PC-3 (cell line): ENCODE results near the gene OR56A1. TPM values are rescaled to one million over a fixed set of nuclear protein-coding genes. Genes with fewer than 3 reads are reported as not detected.
A peak's percentile ranks its signal among the peaks of the same experiment; 100 is the strongest.

Experiments used
- ATAC-seq: fragments of 200-7000 bp; cut with Tn5 transposase; 2 replicates; pipeline ENCODE4 v1.9.1; 2020; ENCODE audit warnings: mild to moderate bottlenecking, moderate library complexity
- BruUV-seq: library from RNA; stranded (reverse); fragments of 400-500 nt; replicated peaks from 2 replicates; lab custom pipeline; 2021; lab: Mats Ljungman, UMichigan
- CTCF ChIA-PET: fragments of 300-600 bp; sonication (Branson Sonifier 250); formaldehyde crosslinking; loops from one replicate; lab custom pipeline; 2022; ENCODE audit warnings: antibody characterized with exemption; lab: Charles Lee
- POLR2A ChIA-PET: fragments of 300-600 bp; sonication (Branson Sonifier 250); formaldehyde crosslinking; loops from one replicate; lab custom pipeline; 2022; ENCODE audit warnings: antibody characterized with exemption; ENCODE audit not compliant: unreplicated experiment; lab: Charles Lee
- DNase-seq: peaks from one replicate; pipeline ENCODE4 v3.0.0-alpha.2; 2015
- H2AFZ ChIP-seq: fragments of 300-600 bp; sonication (generic); 2 replicates; pipeline ENCODE4 v1.6.0; 2016; ENCODE audit warnings: antibody characterized with exemption, low read length
- H3F3A ChIP-seq: fragments of 300-600 bp; sonication (generic); one replicate; pipeline ENCODE4 v1.6.0; 2017; ENCODE audit warnings: antibody characterized with exemption, low read length, control low read depth, mild to moderate bottlenecking; ENCODE audit not compliant: unreplicated experiment
- H3K27ac ChIP-seq: fragments of 300-600 bp; sonication (generic); 2 replicates; pipeline ENCODE4 v1.5.1; 2016; ENCODE audit warnings: mild to moderate bottlenecking, low read length
- H3K27me3 ChIP-seq: fragments of 300-600 bp; sonication (generic); 2 replicates; pipeline ENCODE4 v1.6.1; 2016; ENCODE audit warnings: low read length, mixed read lengths
- H3K36me3 ChIP-seq: fragments of 300-600 bp; sonication (generic); 2 replicates; pipeline ENCODE4 v1.6.1; 2016; ENCODE audit warnings: low read depth, mixed run types, low read length, mixed read lengths
- H3K4me1 ChIP-seq: fragments of 300-600 bp; sonication (generic); 2 replicates; pipeline ENCODE4 v1.5.1; 2016; ENCODE audit warnings: low read length; ENCODE audit not compliant: insufficient read depth
- H3K4me2 ChIP-seq: fragments of 300-600 bp; sonication (generic); 2 replicates; pipeline ENCODE4 v1.6.0; 2016; ENCODE audit warnings: low read length
- H3K4me3 ChIP-seq: fragments of 300-600 bp; sonication (generic); 2 replicates; pipeline ENCODE4 v1.5.1; 2016; ENCODE audit warnings: mild to moderate bottlenecking, low read length, mixed read lengths
- H3K79me2 ChIP-seq: fragments of 300-600 bp; sonication (generic); 2 replicates; pipeline ENCODE4 v1.6.1; 2017; ENCODE audit warnings: low read length, mixed read lengths
- H3K9ac ChIP-seq: fragments of 300-600 bp; sonication (generic); 2 replicates; pipeline ENCODE4 v1.6.0; 2016; ENCODE audit warnings: mild to moderate bottlenecking, low read length
- H3K9me2 ChIP-seq: fragments of 300-600 bp; sonication (generic); replicated peaks from 2 replicates; pipeline ENCODE4 v1.6.1; 2016; ENCODE audit warnings: mixed run types, low read length, mixed read lengths
- H3K9me3 ChIP-seq: fragments of 300-600 bp; sonication (generic); 2 replicates; pipeline ENCODE4 v1.6.1; 2016; ENCODE audit warnings: low read length, mixed read lengths
- H4K20me1 ChIP-seq: fragments of 300-600 bp; sonication (generic); 2 replicates; pipeline ENCODE4 v1.6.1; 2016; ENCODE audit warnings: low read length, mixed read lengths
- EZH2 ChIP-seq: fragments of 300-600 bp; sonication (generic); IDR thresholded peaks from one replicate; pipeline ENCODE4 v1.6.1; 2017; ENCODE audit warnings: antibody characterized with exemption, mild to moderate bottlenecking, low read length; ENCODE audit not compliant: unreplicated experiment
- EZH2phosphoT487 ChIP-seq: fragments of 300-600 bp; sonication (generic); IDR thresholded peaks from 2 replicates; pipeline ENCODE4 v1.6.1; 2018; ENCODE audit warnings: mild to moderate bottlenecking, antibody characterized with exemption, low read length, borderline replicate concordance
- intact Hi-C: fragments of 100-400 bp; cut with micrococcal nuclease; formaldehyde crosslinking; loops from 2 replicates; pipeline ENCODE4 v1.9.0; 2023
- total RNA-seq: library from RNA; depleted of rRNA; stranded (reverse); fragments of >200 nt; gene quantifications from 2 replicates; pipeline ENCODE4 v1.2.3, GENCODE V29; 2014
- TF ChIP-seq, protein P1 (sequence below): fragments of 300-600 bp; sonication (generic); conservative IDR thresholded peaks from 2 replicates; pipeline ENCODE4 v1.5.1; 2017; ENCODE audit warnings: antibody characterized with exemption, low read depth, mild to moderate bottlenecking, low read length

Gene OR56A1
- total RNA-seq, 1 experiment from 2014 or later: not detected

DNA sequence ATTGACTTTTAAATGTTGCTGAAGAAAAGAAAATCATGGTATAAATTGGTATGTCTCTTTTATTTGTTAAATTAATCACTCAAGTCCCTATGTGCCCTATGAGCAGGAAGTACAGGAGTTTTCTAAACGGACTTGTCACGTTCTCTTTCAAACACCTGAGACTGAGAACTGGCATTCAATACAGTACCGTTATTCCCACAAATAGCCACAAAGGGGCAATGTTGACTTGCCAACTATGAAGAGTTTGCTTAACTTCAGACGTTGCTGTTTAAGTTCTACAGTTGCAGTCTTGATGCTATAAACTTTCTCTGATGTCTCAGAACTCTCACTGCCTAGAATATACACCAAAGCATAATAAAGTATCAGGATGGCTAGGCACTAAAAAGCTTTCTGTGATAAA lies 7.6 kb downstream of the OR56A1 start:
- H2AFZ ChIP-seq: no peak overlapping the region
- H3F3A ChIP-seq: no peaks in the 10 kb centered on the region
- no peaks in the 10 kb centered on the region for H3K4me1 ChIP-seq
- no peaks in the 10 kb centered on the region for H3K9me3 ChIP-seq
- no TSS peak for BruUV-seq
- ATAC-seq (peak; percentile 69), DNase-seq (peak; percentile 59)
- intact Hi-C loops: loop anchor here (1.0 to 5.0 kb wide), 4 partner anchors 274 to 340 kb away; no protein-coding TSS in a partner anchor
- H4K20me1 ChIP-seq: no peaks in the 10 kb centered on the region
- no peak overlapping the region for H3K4me2 ChIP-seq
- no peak for TF ChIP-seq EZH2
- TF ChIP-seq, protein P1, sequence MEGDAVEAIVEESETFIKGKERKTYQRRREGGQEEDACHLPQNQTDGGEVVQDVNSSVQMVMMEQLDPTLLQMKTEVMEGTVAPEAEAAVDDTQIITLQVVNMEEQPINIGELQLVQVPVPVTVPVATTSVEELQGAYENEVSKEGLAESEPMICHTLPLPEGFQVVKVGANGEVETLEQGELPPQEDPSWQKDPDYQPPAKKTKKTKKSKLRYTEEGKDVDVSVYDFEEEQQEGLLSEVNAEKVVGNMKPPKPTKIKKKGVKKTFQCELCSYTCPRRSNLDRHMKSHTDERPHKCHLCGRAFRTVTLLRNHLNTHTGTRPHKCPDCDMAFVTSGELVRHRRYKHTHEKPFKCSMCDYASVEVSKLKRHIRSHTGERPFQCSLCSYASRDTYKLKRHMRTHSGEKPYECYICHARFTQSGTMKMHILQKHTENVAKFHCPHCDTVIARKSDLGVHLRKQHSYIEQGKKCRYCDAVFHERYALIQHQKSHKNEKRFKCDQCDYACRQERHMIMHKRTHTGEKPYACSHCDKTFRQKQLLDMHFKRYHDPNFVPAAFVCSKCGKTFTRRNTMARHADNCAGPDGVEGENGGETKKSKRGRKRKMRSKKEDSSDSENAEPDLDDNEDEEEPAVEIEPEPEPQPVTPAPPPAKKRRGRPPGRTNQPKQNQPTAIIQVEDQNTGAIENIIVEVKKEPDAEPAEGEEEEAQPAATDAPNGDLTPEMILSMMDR: peak; percentile 63
- no peak for TF ChIP-seq EZH2phosphoT487
- no peak overlapping the region for H3K4me3 ChIP-seq
- no peaks in the 10 kb centered on the region for H3K79me2 ChIP-seq
- ChIA-PET POLR2A (no interaction called here), CTCF (interaction anchor here (1.0 kb wide), 1 partner anchor 276 kb away, joined by 3 read pairs; no protein-coding TSS in a partner anchor)
- no peaks in the 10 kb centered on the region for H3K36me3 ChIP-seq
- no peak overlapping the region for H3K27ac ChIP-seq
- H3K27me3 ChIP-seq: no peaks in the 10 kb centered on the region
- no peaks in the 10 kb centered on the region for H3K9me2 ChIP-seq
- H3K9ac ChIP-seq: no peak overlapping the region

DNA sequence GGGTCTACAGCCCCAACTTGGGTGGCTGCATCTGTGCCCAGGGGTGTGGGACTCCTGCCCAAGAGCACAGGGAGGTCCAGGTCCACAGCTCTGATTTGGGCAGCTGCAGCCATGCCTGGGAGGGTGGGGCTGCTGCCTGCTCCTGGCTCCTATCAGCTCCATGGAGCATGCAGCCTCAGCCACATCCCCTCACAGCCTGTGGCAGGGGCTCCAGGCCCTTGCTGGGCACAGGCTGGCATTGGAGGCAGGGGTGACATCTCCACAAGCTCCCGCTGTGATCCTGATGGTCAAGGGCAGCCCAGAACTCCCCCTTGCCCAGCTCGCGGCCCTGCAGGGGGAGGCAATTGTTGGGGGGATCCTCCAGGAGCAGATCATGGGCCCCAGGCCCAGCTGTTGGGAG lies 17.5 kb downstream of the OR56A1 start:
- no peaks in the 10 kb centered on the region for H3K4me1 ChIP-seq
- no peak for DNase-seq
- no peak overlapping the region for H3K4me3 ChIP-seq
- ATAC-seq: no peak
- H3K27ac ChIP-seq: no peak overlapping the region
- H2AFZ ChIP-seq: no peak overlapping the region
- no peaks in the 10 kb centered on the region for H3K9me3 ChIP-seq
- intact Hi-C loops: no loop called here
- ChIA-PET CTCF (no interaction called here), POLR2A (no interaction called here)
- no TSS peak for BruUV-seq
- H3F3A ChIP-seq: no peaks in the 10 kb centered on the region
- no peaks in the 10 kb centered on the region for H4K20me1 ChIP-seq
- no peak overlapping the region for H3K9ac ChIP-seq
- no peaks in the 10 kb centered on the region for H3K9me2 ChIP-seq
- no peaks in the 10 kb centered on the region for H3K36me3 ChIP-seq
- H3K79me2 ChIP-seq: no peaks in the 10 kb centered on the region
- H3K27me3 ChIP-seq: peaks cover 24% of the 10 kb centered on the region
- TF ChIP-seq EZH2phosphoT487: no peak
- no peak for TF ChIP-seq EZH2
- TF ChIP-seq, protein P1: no peak
- H3K4me2 ChIP-seq: no peak overlapping the region

DNA sequence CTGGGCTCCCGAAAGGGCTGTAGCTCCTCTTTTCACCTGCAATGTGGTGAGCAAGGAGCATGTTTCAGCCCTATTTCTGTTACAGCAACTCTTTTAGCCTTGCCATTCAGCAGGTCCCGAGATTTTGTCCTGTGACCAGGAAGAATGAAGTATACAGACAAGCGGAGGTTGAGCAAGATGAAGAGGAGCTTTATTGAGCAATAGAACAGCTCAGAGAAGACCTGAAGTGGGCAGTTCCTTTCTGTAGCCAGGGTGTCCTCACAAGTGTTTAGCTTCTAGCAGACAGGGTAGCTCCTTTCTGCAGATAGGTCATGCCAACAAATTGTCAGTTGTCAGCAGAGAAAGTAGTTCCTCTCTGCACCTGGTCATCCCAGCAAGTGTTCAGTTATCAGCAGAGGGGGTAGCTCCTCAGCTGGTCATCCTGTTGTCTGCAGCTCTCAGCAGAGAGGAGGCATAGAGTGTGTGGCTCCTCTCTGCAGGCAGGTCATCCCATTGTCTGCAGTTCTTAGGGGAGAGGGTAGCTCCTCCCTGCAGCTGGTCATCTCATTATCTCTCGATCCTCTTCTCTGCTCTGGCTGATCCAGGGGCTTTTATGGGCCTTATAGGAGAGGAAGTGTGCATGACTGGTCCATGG lies 18.4 kb downstream of the OR56A1 start:
- Histone ChIP-seq H3F3A (no peaks in the 10 kb centered on the region), H3K4me3 (no peak overlapping the region), H3K36me3 (no peaks in the 10 kb centered on the region), H4K20me1 (no peaks in the 10 kb centered on the region), H3K9ac (no peak overlapping the region), H3K79me2 (no peaks in the 10 kb centered on the region), H3K9me2 (no peaks in the 10 kb centered on the region), H3K27me3 (peaks cover 29% of the 10 kb centered on the region), H3K27ac (no peak overlapping the region), H3K4me2 (no peak overlapping the region), H3K9me3 (no peaks in the 10 kb centered on the region), H3K4me1 (no peaks in the 10 kb centered on the region), H2AFZ (no peak overlapping the region)
- ChIA-PET POLR2A (no interaction called here), CTCF (no interaction called here)
- no peak for DNase-seq
- BruUV-seq: no TSS peak
- intact Hi-C loops: no loop called here
- no peak for TF ChIP-seq EZH2phosphoT487
- TF ChIP-seq EZH2: no peak
- TF ChIP-seq, protein P1: no peak
- no peak for ATAC-seq
